ENCODE results near the gene OR10J1. TPM values are rescaled to one million over a fixed set of nuclear protein-coding genes. Genes with fewer than 3 reads are reported as not detected.

OR10J1 gene
- polyA plus RNA-seq, 4 donors = 0.03 to 0.06 (median 0.05) TPM; not detected in 1

- no peak for DNase-seq (ENCODE audit: low read depth in 4 of 4, low spot score in 2 of 4)
Observed at GRCh38 chr1:159483501-159483900, 44.0 kb downstream of the OR10J1 start.

Other genes starting within 250 kb of the OR10J1 start
- gene ACKR1, start 234.8 kb upstream of the OR10J1 start, polyA plus RNA-seq (ENCODE audit: insufficient read length in 4 of 4) = 1 to 10 TPM in 1 of 4 donors, under 1 TPM in 2, not detected in 1; 0.29 to 1.2 (median 0.51) TPM
- gene FCER1A, start 137.4 kb upstream of the OR10J1 start, polyA plus RNA-seq (ENCODE audit: insufficient read length in 4 of 4) = under 1 TPM; 0.27 to 0.81 (median 0.37) TPM
- not detected for gene OR10J4, start 7.5 kb upstream of the OR10J1 start, polyA plus RNA-seq (ENCODE audit: insufficient read length in 4 of 4)
- gene OR10J5, start 96.3 kb downstream of the OR10J1 start, polyA plus RNA-seq (ENCODE audit: insufficient read length in 4 of 4) = not detected
- gene APCS, start 148.1 kb downstream of the OR10J1 start, polyA plus RNA-seq (ENCODE audit: insufficient read length in 4 of 4) = not detected